GM19372 (cell line): Measurements from ENCODE around the gene DNAJB4.
"Not testable (repeated sequence)": the region's sequence is repeated elsewhere in the genome, so short reads cannot be mapped to it uniquely, and the experiment has no call there.

Source experiments
- ATAC-seq: cut with Tn5 transposase; IDR thresholded peaks from one replicate; pipeline ENCODE4 v1.9.1; 2021; ENCODE audit warnings: mild to moderate bottlenecking, low read depth, moderate library complexity; ENCODE audit not compliant: unreplicated experiment

The DNAJB4 gene

DNA sequence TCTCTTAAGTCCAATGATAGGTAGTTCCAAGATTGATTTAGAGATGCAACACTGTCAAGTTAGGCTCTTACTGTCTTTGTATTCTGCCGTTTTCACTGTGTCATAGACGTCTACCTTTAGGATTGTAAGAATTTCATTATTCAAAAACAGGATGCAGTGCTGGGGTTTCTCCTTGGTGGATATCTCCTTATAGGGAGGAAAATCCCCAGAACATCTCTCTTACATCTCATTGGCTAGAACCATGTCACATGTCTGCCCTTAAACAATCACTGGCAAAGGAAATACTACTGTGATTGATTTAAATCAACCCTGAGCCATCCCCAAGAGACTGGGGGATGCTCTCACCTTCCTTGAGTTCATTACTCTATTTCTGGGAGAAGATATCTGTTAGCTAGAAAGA is 15.0 kb upstream of the DNAJB4 start:
- no peak for ATAC-seq

GRCh38 chr1:77990629-77991204 is 14.0 kb upstream of the DNAJB4 start:
- no peak for ATAC-seq

GRCh38 chr1:77991638-77992037 is 13.1 kb upstream of the DNAJB4 start:
- no peak for ATAC-seq

DNA sequence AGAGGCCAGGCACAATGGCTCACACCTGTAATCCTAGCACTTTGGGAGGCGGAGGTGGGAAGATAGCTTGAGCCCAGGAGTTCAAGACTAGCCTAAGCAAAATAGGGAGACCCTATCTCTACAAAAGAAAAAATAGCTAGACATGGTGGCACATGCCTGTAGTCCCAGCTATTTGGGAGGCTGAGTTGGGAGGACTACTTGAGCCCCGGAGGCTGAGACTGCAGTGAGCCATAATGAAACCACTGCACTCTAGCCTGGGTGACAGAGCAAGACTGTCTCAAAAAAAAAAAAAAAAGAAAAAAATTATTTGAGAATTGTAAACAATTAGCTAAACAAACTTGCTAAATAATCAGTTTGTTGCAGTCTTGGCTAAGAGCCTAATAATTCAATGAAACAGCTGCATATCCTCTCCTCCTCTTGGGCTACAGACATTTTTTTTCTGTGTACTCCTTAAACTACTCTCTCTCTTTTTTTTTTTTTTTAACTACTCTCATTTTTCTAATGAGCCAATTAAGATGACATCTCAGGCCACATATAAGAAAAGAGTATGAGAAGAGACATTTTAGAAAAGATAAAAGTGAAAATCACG is 10.5 kb upstream of the DNAJB4 start:
- no peak for ATAC-seq

GRCh38 chr1:77996734-77997133 is 8.0 kb upstream of the DNAJB4 start:
- ATAC-seq = no peak

DNA sequence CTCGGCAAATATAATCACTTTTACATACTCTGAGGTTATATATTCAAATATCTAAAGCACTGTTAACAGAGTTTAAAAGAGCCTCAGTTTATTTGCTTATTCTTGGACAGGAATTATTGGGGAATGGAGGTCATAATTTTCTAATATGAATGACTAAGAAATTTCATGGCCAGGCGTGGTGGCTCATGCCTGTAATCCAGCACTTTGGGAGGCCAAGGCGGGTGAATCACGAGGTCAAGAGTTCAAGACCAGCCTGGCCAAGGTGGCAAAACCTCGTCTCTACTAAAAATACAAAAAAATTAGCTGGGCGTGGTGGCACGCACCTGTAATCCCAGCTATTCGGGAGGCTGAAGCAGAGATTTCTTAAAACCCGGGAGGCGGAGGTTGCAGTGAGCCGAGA is 4.2 kb upstream of the DNAJB4 start:
- not testable (repeated sequence) for ATAC-seq

GRCh38 chr1:78003070-78003746 is 1.5 kb upstream of the DNAJB4 start:
- ATAC-seq = no peak

DNA sequence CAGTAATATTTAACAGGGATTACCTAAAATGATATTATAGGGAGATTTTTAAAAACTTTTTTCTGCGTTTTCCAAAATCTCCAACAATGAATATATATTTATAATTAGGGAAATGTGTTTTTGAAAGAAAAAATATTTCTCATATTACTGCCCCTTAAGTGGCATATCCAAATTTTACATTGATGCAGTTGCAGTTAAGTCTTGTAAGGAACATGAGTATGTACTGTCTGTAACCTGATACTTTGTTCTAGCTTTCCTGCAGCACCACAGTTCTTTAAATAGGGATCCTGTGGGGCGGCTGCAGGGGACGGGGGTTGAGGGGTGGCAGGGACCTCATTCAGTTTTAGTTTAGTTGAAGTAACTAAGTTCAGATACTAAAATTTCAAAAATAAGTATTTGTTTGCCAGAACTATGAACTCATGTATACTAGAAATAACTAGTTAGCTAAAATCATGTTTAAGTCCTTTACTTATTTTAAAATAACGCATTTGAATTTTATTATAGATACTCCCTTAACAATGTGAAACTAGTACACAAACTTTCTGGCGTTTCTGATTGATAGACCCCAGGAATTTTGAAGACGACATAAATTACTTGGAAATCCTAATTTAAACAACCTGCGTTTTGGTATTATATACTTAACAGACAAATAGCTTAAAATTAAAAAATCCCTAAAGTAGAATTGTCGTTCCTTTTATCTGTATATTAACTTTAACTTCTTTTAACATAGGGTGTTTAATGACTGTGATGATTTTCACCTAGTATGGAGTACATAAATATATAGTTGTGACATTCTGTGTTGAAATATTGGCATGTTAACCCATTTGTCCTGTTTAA is 639 bp upstream of the DNAJB4 start:
- ATAC-seq = peak; percentile 46

DNA sequence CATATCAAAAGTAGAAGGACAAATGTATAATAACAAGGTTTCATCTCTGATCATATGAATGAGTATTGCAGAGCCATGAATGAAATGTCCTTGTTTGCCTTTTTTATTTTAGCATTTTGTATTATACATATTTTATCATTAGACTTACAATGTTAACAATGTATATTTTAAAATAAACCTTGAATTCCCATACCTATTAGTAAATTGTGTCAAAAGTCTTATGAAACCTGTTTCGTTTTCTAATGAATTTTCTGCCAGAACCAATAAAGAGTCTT is 646 bp downstream of the DNAJB4 start:
- ATAC-seq = no peak

GRCh38 chr1:78005755-78006154 is 1.0 kb downstream of the DNAJB4 start:
- ATAC-seq = no peak

GRCh38 chr1:78006521-78006920 is 1.8 kb downstream of the DNAJB4 start:
- ATAC-seq = no peak

- ATAC-seq = no peak
Observed at GRCh38 chr1:78007677-78008341, 3.1 kb downstream of the DNAJB4 start.

DNA sequence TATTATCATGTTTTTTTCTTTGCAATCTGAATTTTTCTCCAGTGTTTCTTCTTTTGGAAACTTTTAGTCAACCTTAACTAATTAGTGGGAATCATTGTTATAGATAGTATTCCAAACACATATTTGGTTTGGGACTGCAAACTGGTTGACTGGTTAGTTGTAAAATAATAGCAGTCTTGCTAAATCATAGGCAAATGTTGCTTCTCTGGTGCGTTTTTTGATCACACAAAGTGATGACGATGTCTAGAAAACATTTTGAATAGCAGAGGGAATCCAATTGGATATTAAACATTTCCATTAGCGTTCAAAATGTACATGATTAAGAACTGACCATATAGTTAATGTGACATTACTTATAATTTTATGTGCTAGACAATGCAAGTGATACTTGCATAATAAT is 4.5 kb downstream of the DNAJB4 start:
- ATAC-seq = no peak

GRCh38 chr1:78009836-78010235 is 5.1 kb downstream of the DNAJB4 start:
- ATAC-seq = no peak

- ATAC-seq = no peak
Observed at GRCh38 chr1:78011050-78011449, 6.3 kb downstream of the DNAJB4 start.

DNA sequence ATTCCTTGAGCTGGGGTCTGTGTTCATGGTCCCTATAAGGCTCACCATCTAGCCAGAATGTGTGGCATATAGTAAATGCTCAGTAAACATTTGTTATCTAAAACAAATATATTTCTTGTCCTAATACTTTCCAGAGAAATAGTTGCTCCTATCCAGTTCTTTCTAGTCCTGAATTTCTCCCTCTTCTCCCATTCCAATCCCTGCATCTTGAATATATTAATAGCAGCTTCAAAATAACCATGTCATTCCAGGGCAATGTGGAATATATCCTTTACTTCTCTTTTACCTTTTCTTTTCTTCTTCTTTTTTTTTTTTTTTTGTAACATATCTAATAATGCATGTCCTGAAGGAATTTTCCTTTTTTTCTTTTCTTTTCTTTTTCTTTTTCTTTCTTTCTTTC is 10.4 kb downstream of the DNAJB4 start:
- no peak for ATAC-seq

DNA sequence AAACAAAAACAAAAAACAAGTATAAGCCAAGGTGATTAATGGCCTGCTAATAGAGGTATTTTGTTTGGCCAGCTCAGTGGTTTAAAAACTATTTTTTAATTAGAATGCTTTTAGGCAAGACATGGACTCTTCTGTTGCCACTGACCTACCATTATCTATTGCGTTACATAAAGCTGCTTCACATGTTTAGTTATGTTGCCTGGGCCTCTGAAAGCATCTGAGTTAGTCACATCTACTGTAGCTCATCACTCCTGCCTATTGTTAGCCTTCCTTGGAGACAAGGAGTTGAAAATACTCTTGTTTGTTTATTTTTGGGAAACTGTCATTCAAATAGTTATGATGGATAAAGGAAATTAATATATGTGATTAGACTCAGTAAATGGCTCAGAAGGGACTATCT is 14.3 kb downstream of the DNAJB4 start:
- no peak for ATAC-seq

DNA sequence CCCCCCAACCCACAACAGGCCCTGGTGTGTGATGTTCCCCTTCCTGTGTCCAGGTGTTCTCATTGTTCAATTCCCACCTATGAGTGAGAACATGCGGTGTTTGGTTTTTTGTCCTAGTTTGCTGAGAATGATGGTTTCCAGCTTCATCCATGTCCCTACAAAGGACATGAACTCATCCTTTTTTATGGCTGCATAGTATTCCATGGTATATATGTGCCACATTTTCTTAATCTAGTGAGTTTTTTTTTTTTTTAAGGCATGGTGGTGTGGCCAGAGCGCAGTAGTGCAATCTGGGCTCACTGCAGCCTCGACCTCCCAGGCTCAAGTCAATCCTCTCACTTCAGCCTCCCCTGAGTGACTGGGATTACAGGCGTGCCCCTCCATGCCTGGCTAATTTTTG is 16.4 kb downstream of the DNAJB4 start:
- ATAC-seq = not testable (repeated sequence)

DNA sequence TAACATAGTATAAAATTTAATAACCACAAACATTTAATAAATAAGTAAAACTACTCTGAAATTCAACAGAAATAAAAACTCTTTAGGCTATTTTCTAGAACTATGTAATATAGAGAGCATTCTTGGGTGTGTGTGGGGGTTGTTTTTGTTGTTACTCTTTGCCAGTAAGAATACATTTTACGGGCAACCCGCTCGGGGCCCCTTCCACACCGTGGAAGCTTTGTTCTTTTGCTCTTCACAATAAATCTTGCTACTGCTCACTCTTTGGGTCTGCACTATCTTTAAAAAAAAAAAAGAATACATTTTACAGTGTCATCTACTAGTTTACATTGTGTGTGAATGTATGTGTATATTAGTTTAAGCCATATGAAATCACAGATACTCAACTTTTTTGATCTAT is 25.1 kb downstream of the DNAJB4 start:
- no peak for ATAC-seq

DNA sequence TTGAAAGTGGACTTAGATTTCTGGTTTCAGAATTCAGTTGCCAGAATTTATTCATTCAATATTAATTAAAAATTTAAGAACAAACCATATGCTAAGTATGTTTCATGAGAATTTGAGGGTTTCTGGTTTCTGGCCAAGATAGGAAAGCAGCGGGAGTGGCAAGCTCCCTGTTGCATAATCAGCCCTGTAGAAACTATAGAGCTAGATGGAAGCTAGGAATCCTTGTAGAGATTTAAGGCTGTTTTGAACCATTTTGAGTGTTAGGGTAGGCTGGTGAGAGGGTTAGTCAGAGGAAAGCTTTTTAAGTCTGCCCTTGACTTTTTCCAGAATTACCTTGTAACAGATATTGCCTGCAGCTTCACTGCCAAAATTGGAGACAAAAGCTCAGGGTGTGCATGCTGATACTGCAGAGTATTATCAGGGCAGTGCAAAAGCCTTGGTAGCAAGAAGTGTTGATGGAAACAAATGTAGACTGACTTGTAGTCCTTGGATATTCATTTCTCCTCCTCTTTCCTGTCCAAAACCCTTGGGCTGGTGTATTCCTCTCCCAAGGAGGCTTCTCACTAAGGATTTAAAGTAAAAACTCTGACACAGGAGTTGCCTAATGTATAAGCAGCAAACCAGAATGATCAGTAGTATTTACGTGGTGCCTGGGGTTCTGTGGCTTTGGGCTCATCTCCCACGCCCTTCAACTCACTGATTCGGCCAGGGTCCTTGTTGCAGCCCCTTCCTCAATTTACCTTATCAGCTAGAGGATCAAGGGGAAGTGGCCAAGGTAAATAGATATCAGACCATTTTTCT is 28.5 kb downstream of the DNAJB4 start:
- no peak for ATAC-seq
